CD8-positive, alpha-beta memory T cell (primary cell): ENCODE measurements around the gene SF3B2. TPM values are rescaled to one million over a fixed set of nuclear protein-coding genes. Genes with fewer than 3 reads are reported as not detected.

Source experiments
- CTCF ChIA-PET: fragments of 350-600 bp; sonication (Branson Sonifier 250); formaldehyde crosslinking; loops from one replicate; lab custom pipeline; 2021; ENCODE audit warnings: antibody characterized with exemption; lab: Charles Lee
- POLR2A ChIA-PET: fragments of 350-600 bp; sonication (Branson Sonifier 250); formaldehyde crosslinking; loops from one replicate; lab custom pipeline; 2021; ENCODE audit warnings: antibody characterized with exemption; lab: Charles Lee
- DNase-seq, 5 donors: peaks; one replicate each; pipeline versions ENCODE4 v3.0.0 to v3.0.0-alpha.2; 2020 to 2022; ENCODE audit warnings: mixed read lengths in 1 of 5
- H3K27ac ChIP-seq: one replicate; pipeline ENCODE4 v1.7.0; 2013; ENCODE audit warnings: low read depth, mild to moderate bottlenecking, low read length, moderate library complexity
- H3K27me3 ChIP-seq: 2 replicates; pipeline ENCODE4 v1.7.0; 2013; ENCODE audit warnings: low read length, mild to moderate bottlenecking; ENCODE audit not compliant: insufficient read depth, poor library complexity, severe bottlenecking
- H3K36me3 ChIP-seq: 2 replicates; pipeline ENCODE4 v1.7.0; 2013; ENCODE audit warnings: mild to moderate bottlenecking, low read length, moderate library complexity; ENCODE audit not compliant: insufficient read depth
- H3K4me1 ChIP-seq: 2 replicates; pipeline ENCODE4 v1.7.0; 2013; ENCODE audit warnings: mild to moderate bottlenecking, low read length, moderate library complexity; ENCODE audit not compliant: insufficient read depth
- H3K4me3 ChIP-seq: 2 replicates; pipeline ENCODE4 v1.7.0; 2013; ENCODE audit warnings: mild to moderate bottlenecking, low read length
- H3K9me3 ChIP-seq: 2 replicates; pipeline ENCODE4 v1.7.0; 2013; ENCODE audit warnings: mild to moderate bottlenecking, low read length
- H3K27ac Mint-ChIP-seq, 8 donors: one replicate each; pipeline ENCODE4 v1.8.0; 2020 to 2021; ENCODE audit warnings: mixed read lengths in 8 of 8, mild to moderate bottlenecking in 6 of 8, inconsistent platforms in 3 of 8, moderate library complexity in 3 of 8
- H3K27me3 Mint-ChIP-seq, 2 donors: one replicate each; pipeline ENCODE4 v1.8.0; 2020 to 2021; ENCODE audit warnings: mixed read lengths in 2 of 2, mild to moderate bottlenecking in 1 of 2, moderate library complexity in 1 of 2
- H3K36me3 Mint-ChIP-seq, 3 donors: one replicate each; pipeline ENCODE4 v1.8.0; 2020 to 2021; ENCODE audit warnings: mixed read lengths in 3 of 3, inconsistent platforms in 1 of 3, mild to moderate bottlenecking in 1 of 3
- H3K4me1 Mint-ChIP-seq, 3 donors: one replicate each; pipeline ENCODE4 v1.8.0; 2020 to 2021; ENCODE audit warnings: mixed read lengths in 3 of 3, inconsistent platforms in 1 of 3, mild to moderate bottlenecking in 1 of 3
- H3K4me3 Mint-ChIP-seq, 7 donors: one replicate each; pipeline ENCODE4 v1.8.0; 2020 to 2021; ENCODE audit warnings: mixed read lengths in 7 of 7, mild to moderate bottlenecking in 6 of 7, moderate library complexity in 4 of 7, inconsistent platforms in 2 of 7
- H3K9me3 Mint-ChIP-seq, 5 donors: one replicate each; pipeline ENCODE4 v1.8.0; 2020 to 2022; ENCODE audit warnings: mixed read lengths in 5 of 5, mild to moderate bottlenecking in 3 of 5, moderate library complexity in 2 of 5, inconsistent platforms in 1 of 5
- polyA plus RNA-seq: library from polyadenylated mRNA; unstranded; fragments of 300-500 nt; fragmentation: Illumina TruSeq; gene quantifications from one replicate; pipeline ENCODE4 v1.2.3, GENCODE V29; 2021
- total RNA-seq, 2 experiments: library from RNA; stranded (reverse); gene quantifications; one replicate each; pipeline ENCODE4 v1.2.3, GENCODE V29; 2021

SF3B2 gene
- total and polyA plus RNA-seq, 3 experiments from 2014 or later = 134 to 274 (median 261) TPM

GRCh38 chr11:66036334-66036710, 15.8 kb upstream of the SF3B2 start:
- no peaks in the 10 kb centered on the region for H3K4me1 ChIP-seq
- Mint-ChIP-seq H3K36me3 (no peaks in the 10 kb centered on the region), H3K4me1 (no peaks in the 10 kb centered on the region), H3K4me3 (no peak overlapping the region), H3K27me3 (peaks cover 10 to 11% of the 10 kb centered on the region in 2 donors), H3K9me3 (no peaks in the 10 kb centered on the region), H3K27ac (peak overlapping the region in 1 of 8 donors; percentile 43)
- H3K4me3 ChIP-seq = no peak overlapping the region
- CTCF ChIA-PET = interaction anchor here (2.5 to 2.6 kb wide), 2 partner anchors 9 to 14 kb away, joined by 8 to 9 read pairs; no protein-coding TSS in a partner anchor
- DNase-seq = no peak
- POLR2A ChIA-PET = no interaction called here
- no peak overlapping the region for H3K27ac ChIP-seq
- no peaks in the 10 kb centered on the region for H3K27me3 ChIP-seq
- H3K36me3 ChIP-seq = no peaks in the 10 kb centered on the region
- no peaks in the 10 kb centered on the region for H3K9me3 ChIP-seq

GRCh38 chr11:66037327-66037726, 14.8 kb upstream of the SF3B2 start:
- Mint-ChIP-seq H3K4me1 (no peaks in the 10 kb centered on the region), H3K4me3 (no peak overlapping the region), H3K27ac (no peak overlapping the region), H3K36me3 (no peaks in the 10 kb centered on the region), H3K9me3 (no peaks in the 10 kb centered on the region), H3K27me3 (peaks cover 8% of the 10 kb centered on the region in 2 donors)
- Histone ChIP-seq H3K36me3 (no peaks in the 10 kb centered on the region), H3K4me1 (no peaks in the 10 kb centered on the region), H3K4me3 (no peak overlapping the region), H3K27ac (no peak overlapping the region), H3K27me3 (no peaks in the 10 kb centered on the region), H3K9me3 (no peaks in the 10 kb centered on the region)
- ChIA-PET CTCF (interaction anchor here (2.5 kb wide), 1 partner anchor 15 kb away, joined by 8 read pairs; no protein-coding TSS in a partner anchor), POLR2A (no interaction called here)
- no peak for DNase-seq

- Mint-ChIP-seq H3K4me3 (no peak overlapping the region), H3K27me3 (peaks cover 6 to 8% of the 10 kb centered on the region in 2 donors), H3K4me1 (peaks cover 3 to 4% (median 3%) of the 10 kb centered on the region in 3 donors), H3K9me3 (no peaks in the 10 kb centered on the region), H3K27ac (no peak overlapping the region), H3K36me3 (no peaks in the 10 kb centered on the region)
- no peaks in the 10 kb centered on the region for H3K36me3 ChIP-seq
- ChIA-PET POLR2A (no interaction called here), CTCF (no interaction called here)
- no peaks in the 10 kb centered on the region for H3K27me3 ChIP-seq
- no peak overlapping the region for H3K4me3 ChIP-seq
- DNase-seq = no peak
- no peak overlapping the region for H3K27ac ChIP-seq
- no peaks in the 10 kb centered on the region for H3K9me3 ChIP-seq
- H3K4me1 ChIP-seq = peaks cover 1% of the 10 kb centered on the region
Measured at GRCh38 chr11:66039765-66040164, 12.4 kb upstream of the SF3B2 start.

GRCh38 chr11:66042227-66042995, 9.8 kb upstream of the SF3B2 start:
- H3K4me3 Mint-ChIP-seq = no peak overlapping the region
- no peaks in the 10 kb centered on the region for H3K9me3 ChIP-seq
- H3K4me1 ChIP-seq = peaks cover 8% of the 10 kb centered on the region
- no peaks in the 10 kb centered on the region for H3K9me3 Mint-ChIP-seq
- peaks cover 3 to 8% of the 10 kb centered on the region in 2 donors for H3K27me3 Mint-ChIP-seq
- CTCF ChIA-PET = interaction anchor here (0.5 to 3.9 kb wide), 4 partner anchors 9 to 35 kb away, joined by 3 to 27 read pairs (median 5); partner anchors contain the start of gene SF3B2
- no peak overlapping the region for H3K27ac ChIP-seq
- H3K27ac Mint-ChIP-seq = peak overlapping the region in 1 of 8 donors; percentile 88
- no peak for DNase-seq
- H3K4me3 ChIP-seq = no peak overlapping the region
- H3K36me3 Mint-ChIP-seq = no peaks in the 10 kb centered on the region
- peaks cover 10 to 13% (median 12%) of the 10 kb centered on the region in 3 donors for H3K4me1 Mint-ChIP-seq
- H3K36me3 ChIP-seq = no peaks in the 10 kb centered on the region
- H3K27me3 ChIP-seq = no peaks in the 10 kb centered on the region
- POLR2A ChIA-PET = interaction anchor here (0.6 kb wide), 1 partner anchor 330 kb away, joined by 3 read pairs; no protein-coding TSS in a partner anchor

GRCh38 chr11:66042996-66043906, 8.9 kb upstream of the SF3B2 start:
- peaks cover 8% of the 10 kb centered on the region for H3K4me1 ChIP-seq

GRCh38 chr11:66044757-66045156, 7.4 kb upstream of the SF3B2 start:
- Mint-ChIP-seq H3K4me3 (peak overlapping the region in 6 of 7 donors; percentile 16 to 75 (median 46)), H3K36me3 (no peaks in the 10 kb centered on the region), H3K9me3 (no peaks in the 10 kb centered on the region), H3K4me1 (peaks cover 10 to 18% (median 14%) of the 10 kb centered on the region in 3 donors), H3K27ac (peak overlapping the region in 4 of 8 donors; percentile 55 to 68 (median 56)), H3K27me3 (peaks cover 4 to 9% of the 10 kb centered on the region in 2 donors)
- Histone ChIP-seq H3K27ac (no peak overlapping the region), H3K9me3 (no peaks in the 10 kb centered on the region), H3K36me3 (no peaks in the 10 kb centered on the region), H3K4me3 (no peak overlapping the region), H3K4me1 (peaks cover 13% of the 10 kb centered on the region), H3K27me3 (no peaks in the 10 kb centered on the region)
- peak in 2 of 5 donors; percentile 15 to 21 for DNase-seq
- ChIA-PET CTCF (interaction anchor here (0.6 to 3.9 kb wide), 23 partner anchors 9 to 333 kb away, joined by 3 to 27 read pairs (median 4); partner anchors contain the start of genes CCDC85B, CFL1, FIBP and KAT5), POLR2A (interaction anchor here (0.9 kb wide), 1 partner anchor 8 kb away, joined by 3 read pairs; no protein-coding TSS in a partner anchor)

More at GRCh38 chr11:66042996-66043906, 8.9 kb upstream of the SF3B2 start:
- no peaks in the 10 kb centered on the region for H3K27me3 ChIP-seq
- Mint-ChIP-seq H3K9me3 (no peaks in the 10 kb centered on the region), H3K4me3 (no peak overlapping the region), H3K27me3 (peaks cover 7 to 12% of the 10 kb centered on the region in 2 donors), H3K36me3 (no peaks in the 10 kb centered on the region), H3K4me1 (peaks cover 10 to 13% (median 12%) of the 10 kb centered on the region in 3 donors), H3K27ac (no peak overlapping the region)
- ChIA-PET POLR2A (no interaction called here), CTCF (interaction anchor here (0.5 to 3.9 kb wide), 7 partner anchors 11 to 184 kb away, joined by 3 to 27 read pairs (median 6); partner anchors contain the start of genes CFL1 and SF3B2)
- no peak overlapping the region for H3K27ac ChIP-seq
- H3K4me3 ChIP-seq = no peak overlapping the region
- DNase-seq = no peak
- H3K36me3 ChIP-seq = no peaks in the 10 kb centered on the region
- no peaks in the 10 kb centered on the region for H3K9me3 ChIP-seq

- H3K4me1 Mint-ChIP-seq = peaks cover 10 to 18% (median 14%) of the 10 kb centered on the region in 3 donors
- ChIA-PET POLR2A (no interaction called here), CTCF (interaction anchor here (0.6 to 3.9 kb wide), 24 partner anchors 9 to 334 kb away, joined by 3 to 27 read pairs (median 4); partner anchors contain the start of genes CCDC85B, CFL1, FIBP and KAT5)
- no peak overlapping the region for H3K4me3 ChIP-seq
- no peaks in the 10 kb centered on the region for H3K36me3 Mint-ChIP-seq
- no peaks in the 10 kb centered on the region for H3K36me3 ChIP-seq
- no peaks in the 10 kb centered on the region for H3K27me3 ChIP-seq
- H3K4me1 ChIP-seq = peaks cover 13% of the 10 kb centered on the region
- peak overlapping the region in 5 of 7 donors; percentile 16 to 75 (median 55) for H3K4me3 Mint-ChIP-seq
- peak; percentile 77 to 89 (median 82) for DNase-seq
- no peak overlapping the region for H3K27ac ChIP-seq
- H3K27me3 Mint-ChIP-seq = peaks cover 4 to 5% of the 10 kb centered on the region in 2 donors
- H3K27ac Mint-ChIP-seq = peak overlapping the region in 4 of 8 donors; percentile 55 to 68 (median 56)
- H3K9me3 ChIP-seq = no peaks in the 10 kb centered on the region
- H3K9me3 Mint-ChIP-seq = no peaks in the 10 kb centered on the region
Measured at GRCh38 chr11:66045177-66045639, 7.0 kb upstream of the SF3B2 start.
